Thoracic aorta (tissue), 2 donors: ENCODE data around the gene PHC3. TPM values are rescaled to one million over a fixed set of nuclear protein-coding genes. Genes with fewer than 3 reads are reported as not detected.

Experiments used
- ATAC-seq: fragments of 150-250 bp; one replicate; pipeline ENCODE4 v1.8.0; 2017; ENCODE audit warnings: low read depth; ENCODE audit not compliant: insufficient number of reproducible peaks, low FRiP score
- DNase-seq: peaks from one replicate; pipeline ENCODE4 v3.0.0-alpha.2; 2020; ENCODE audit warnings: low spot score
- H3K27ac ChIP-seq, 2 donors: fragments of 200-600 bp; sonication (generic); 1 replicate in 1 of 2; 2 replicates in 1 of 2; pipeline ENCODE4 v1.5.1; 2016; ENCODE audit warnings: mild to moderate bottlenecking in 2 of 2, moderate library complexity in 2 of 2
- H3K27me3 ChIP-seq: fragments of 200-600 bp; sonication (generic); replicated peaks from 2 replicates; pipeline ENCODE4 v1.6.0; 2016; ENCODE audit warnings: mild to moderate bottlenecking; ENCODE audit not compliant: insufficient read depth
- H3K36me3 ChIP-seq: fragments of 200-600 bp; sonication (generic); one replicate; pipeline ENCODE4 v1.5.1; 2016
- H3K4me1 ChIP-seq, 2 donors: fragments of 200-600 bp; sonication (generic); 1 replicate in 1 of 2; 2 replicates in 1 of 2; pipeline versions ENCODE4 v1.5.1 to v1.6.0; 2016; ENCODE audit warnings: low read depth in 2 of 2, mild to moderate bottlenecking in 1 of 2; ENCODE audit not compliant: control insufficient read depth in 1 of 2
- H3K4me3 ChIP-seq: fragments of 200-600 bp; sonication (generic); 2 replicates; pipeline ENCODE4 v1.5.1; 2016; ENCODE audit warnings: mild to moderate bottlenecking
- H3K9me3 ChIP-seq: fragments of 200-600 bp; sonication (generic); 2 replicates; pipeline ENCODE4 v1.5.1; 2016
- CTCF ChIP-seq: fragments of 200-600 bp; sonication (generic); IDR thresholded peaks from one replicate; pipeline ENCODE4 v1.5.1; 2019; ENCODE audit warnings: antibody characterized with exemption
- total RNA-seq, 2 donors: library from RNA; depleted of rRNA; stranded (reverse); fragments of >200 nt; gene quantifications; one replicate each; pipeline versions ENCODE4 v1.1.0 to v1.2.3, GENCODE V29; 2016

The PHC3 gene
- total RNA-seq: 100 to 1,000 TPM in 1 of 2 donors, 10 to 100 TPM in 1; 78.0 to 123 TPM

DNA sequence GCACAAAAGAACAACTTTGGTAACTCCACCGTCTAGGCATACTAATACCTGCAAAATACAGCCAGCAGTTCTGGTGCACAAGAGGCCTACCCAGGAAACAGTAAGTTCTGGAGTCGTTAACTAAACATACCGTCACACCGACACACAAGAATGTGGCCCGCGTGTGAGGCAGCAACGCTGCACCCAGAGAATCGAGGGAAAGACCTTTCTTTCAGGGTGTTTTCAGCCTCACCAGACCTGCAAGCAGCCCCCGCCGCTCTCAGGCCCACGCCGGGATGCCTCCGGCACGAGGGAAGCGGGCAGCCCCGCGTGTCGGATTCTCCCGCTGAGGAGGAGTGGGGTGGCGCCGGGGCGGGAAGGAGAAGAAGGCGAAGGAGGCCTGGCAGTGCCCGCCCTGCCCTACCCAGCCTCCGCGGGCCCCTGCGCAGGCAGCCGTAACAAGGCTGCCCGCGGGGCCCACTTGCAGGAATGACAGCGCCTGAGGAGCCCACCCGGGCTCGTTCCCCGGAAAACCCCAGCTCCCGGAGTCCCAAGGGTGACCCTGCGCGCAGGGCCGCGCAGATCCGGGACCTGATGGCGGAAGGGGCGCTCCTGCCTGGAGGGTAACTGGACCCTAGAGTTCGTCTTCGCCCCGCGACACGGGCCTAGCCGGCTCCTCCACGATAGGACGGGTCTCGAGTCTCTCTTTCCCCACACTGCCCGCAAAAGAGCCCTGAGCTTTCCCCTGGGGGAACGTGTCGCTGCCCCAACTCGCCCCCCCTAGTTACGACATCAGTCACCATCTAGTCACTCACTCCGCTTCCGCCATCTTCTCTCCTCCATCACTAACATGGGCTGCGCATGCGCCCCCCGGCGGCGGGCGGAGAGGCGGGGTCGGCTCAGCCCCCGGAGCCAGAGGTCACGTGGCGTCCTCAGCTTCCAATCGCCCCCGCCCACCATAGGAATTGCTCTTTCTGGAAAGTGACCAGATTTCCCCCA is at the start of gene PHC3:
Gene PHC3 (minus strand): TSS at position 826 of the 978 bp plus-strand sequence. CDS start 18 bp downstream, at position 808.
- H3K9me3 ChIP-seq: no peaks in the 10 kb centered on the region
- H3K36me3 ChIP-seq: peaks cover 21% of the 10 kb centered on the region
- peak; percentile 89 for ATAC-seq
- DNase-seq: peak; percentile 83
- H3K27ac ChIP-seq: peak within 1 kb of the TSS; percentile 98
- H3K4me3 ChIP-seq: peak within 1 kb of the TSS; percentile 99
- TF ChIP-seq CTCF: no peak
- no peaks in the 10 kb centered on the region for H3K27me3 ChIP-seq
- peaks cover 13 to 19% of the 10 kb centered on the region in 2 donors for H3K4me1 ChIP-seq

DNA sequence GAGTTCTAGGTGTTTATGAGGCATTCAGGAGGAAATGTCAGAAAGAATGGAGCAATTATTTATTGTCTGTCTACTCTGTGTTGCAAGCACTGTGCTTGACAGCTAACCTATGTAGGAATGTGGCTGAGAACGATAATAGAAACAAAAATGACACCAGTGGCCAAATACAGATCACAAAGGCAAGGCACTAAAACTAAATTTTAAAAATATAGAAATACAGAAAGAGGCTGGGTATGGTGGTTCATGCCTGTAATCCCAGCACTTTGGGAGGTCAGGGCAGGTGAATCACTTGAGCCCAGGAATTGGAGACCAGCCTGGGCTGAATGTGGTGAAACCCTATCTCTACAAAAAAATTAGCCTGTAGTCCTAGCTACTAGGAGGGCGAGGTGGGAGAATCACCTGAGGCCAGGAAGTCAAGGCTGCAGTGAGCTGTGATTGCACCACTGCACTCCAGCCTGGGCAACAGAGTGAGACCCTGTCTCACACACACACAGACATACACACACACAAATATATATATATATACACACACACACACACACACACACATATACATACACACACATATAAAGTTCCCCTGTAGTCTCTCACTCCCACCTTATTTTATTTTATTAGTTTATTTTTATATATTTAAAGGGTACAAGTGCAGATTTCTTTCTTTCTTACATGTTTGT is 46.7 kb upstream of the PHC3 start:
- Histone ChIP-seq H3K9me3 (no peaks in the 10 kb centered on the region), H3K36me3 (no peaks in the 10 kb centered on the region), H3K4me1 (peaks cover 32 to 39% of the 10 kb centered on the region in 2 donors), H3K27ac (peak overlapping the region; percentile 3 to 33), H3K4me3 (no peak overlapping the region), H3K27me3 (no peaks in the 10 kb centered on the region)
- ATAC-seq: no peak
- no peak for TF ChIP-seq CTCF
- DNase-seq: no peak

DNA sequence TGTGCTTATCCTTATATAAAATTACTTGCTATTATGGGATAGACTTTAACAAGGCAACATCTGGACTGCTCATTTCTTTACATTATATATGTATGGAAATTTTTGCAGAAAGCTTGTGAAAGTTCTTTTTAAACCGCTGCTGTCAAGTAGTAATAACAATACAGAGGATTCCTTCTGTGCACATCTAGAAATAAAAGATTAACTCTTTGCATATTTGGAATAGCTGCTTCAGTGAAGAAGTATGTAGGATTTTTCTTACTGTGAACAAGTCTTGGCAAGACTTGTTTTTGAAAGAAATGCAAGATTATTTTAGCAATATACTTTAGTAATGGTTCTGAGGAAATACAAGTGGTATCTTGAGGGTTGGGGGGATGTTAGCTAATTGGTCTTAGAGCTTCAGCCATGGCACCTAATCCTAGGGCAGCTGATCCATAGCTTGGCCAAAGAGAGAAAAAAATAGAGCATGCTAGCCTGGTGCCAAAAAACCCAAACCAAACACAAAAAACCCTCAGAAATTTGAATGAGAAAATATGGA is 45.0 kb upstream of the PHC3 start:
- no peak overlapping the region for H3K27ac ChIP-seq
- no peak for TF ChIP-seq CTCF
- DNase-seq (no peak), ATAC-seq (no peak)
- no peak overlapping the region for H3K4me3 ChIP-seq
- no peaks in the 10 kb centered on the region for H3K36me3 ChIP-seq
- peaks cover 29 to 40% of the 10 kb centered on the region in 2 donors for H3K4me1 ChIP-seq
- no peaks in the 10 kb centered on the region for H3K27me3 ChIP-seq
- no peaks in the 10 kb centered on the region for H3K9me3 ChIP-seq

DNA sequence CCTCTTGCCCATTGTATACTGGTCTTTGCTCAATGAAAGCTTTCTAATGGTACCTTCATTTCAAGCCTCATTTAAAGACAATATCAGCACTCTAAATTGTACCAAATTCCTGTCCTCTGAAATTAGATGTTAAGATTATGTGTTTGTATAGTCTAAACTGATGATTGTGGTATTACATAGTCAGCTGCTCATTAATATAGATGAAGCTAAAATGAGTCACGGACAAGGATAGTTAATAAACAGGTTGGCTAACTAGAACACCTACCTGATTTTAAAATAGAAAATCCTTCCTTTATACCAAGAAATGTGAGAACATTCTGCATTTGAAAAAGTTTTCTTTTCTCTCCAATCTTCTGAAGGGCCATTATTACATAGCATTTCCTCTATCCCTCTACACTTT is 43.6 kb upstream of the PHC3 start:
- DNase-seq (no peak), ATAC-seq (no peak)
- Histone ChIP-seq H3K36me3 (no peaks in the 10 kb centered on the region), H3K4me1 (peaks cover 30 to 40% of the 10 kb centered on the region in 2 donors), H3K4me3 (no peak overlapping the region), H3K27ac (no peak overlapping the region), H3K9me3 (no peaks in the 10 kb centered on the region), H3K27me3 (no peaks in the 10 kb centered on the region)
- no peak for TF ChIP-seq CTCF
